ENCODE measurements around the gene EYS.

The EYS gene

DNA sequence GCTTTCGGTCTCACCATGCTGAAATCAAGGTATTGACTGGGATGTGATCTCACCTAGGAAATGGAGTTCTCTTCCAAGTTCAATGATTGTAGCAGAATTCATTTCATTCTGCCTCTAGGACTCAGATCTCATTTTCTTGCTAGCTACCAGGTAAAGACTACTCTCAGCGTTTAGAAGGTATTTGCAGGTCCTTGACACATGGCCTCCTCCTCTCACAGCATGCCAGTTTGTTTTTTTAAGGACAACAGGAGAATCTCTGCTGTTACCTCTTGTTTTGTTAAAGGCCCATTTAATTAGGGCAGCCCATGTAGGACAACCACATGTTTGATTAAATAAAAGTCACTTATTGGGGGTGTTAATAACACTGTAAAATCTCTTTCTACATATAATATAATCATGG, 757.8 kb downstream of the EYS start:
- DNase-seq (ENCODE audit: low read depth), result no peak
- TF ChIP-seq, protein P1, sequence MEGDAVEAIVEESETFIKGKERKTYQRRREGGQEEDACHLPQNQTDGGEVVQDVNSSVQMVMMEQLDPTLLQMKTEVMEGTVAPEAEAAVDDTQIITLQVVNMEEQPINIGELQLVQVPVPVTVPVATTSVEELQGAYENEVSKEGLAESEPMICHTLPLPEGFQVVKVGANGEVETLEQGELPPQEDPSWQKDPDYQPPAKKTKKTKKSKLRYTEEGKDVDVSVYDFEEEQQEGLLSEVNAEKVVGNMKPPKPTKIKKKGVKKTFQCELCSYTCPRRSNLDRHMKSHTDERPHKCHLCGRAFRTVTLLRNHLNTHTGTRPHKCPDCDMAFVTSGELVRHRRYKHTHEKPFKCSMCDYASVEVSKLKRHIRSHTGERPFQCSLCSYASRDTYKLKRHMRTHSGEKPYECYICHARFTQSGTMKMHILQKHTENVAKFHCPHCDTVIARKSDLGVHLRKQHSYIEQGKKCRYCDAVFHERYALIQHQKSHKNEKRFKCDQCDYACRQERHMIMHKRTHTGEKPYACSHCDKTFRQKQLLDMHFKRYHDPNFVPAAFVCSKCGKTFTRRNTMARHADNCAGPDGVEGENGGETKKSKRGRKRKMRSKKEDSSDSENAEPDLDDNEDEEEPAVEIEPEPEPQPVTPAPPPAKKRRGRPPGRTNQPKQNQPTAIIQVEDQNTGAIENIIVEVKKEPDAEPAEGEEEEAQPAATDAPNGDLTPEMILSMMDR (IDR thresholded peaks at IDR 0.05; ENCODE audit: control insufficient read depth, extremely low read depth, insufficient read depth), result no peak
- H3K4me3 ChIP-seq (ENCODE audit: low read depth, low read length), result no peak overlapping the region

DNA sequence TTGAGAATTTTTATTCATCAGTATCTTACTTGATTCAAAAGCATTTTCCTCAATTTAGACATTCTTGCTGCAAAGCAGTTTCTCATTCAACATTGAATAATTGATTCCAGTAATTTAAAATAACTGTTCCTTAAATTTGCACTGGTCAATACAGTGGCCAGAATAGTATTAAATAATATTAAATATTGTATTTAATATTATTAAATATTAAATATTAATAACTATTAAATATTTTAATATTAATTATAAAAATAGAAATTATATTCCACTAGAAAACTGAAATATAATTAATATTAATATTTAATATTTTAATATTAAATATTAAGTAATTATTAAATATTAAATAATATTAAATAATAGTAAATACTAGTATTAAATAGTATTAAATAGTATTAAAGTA, 758.8 kb downstream of the EYS start:
- no peak overlapping the region for H3K4me3 ChIP-seq (ENCODE audit: low read depth, low read length)
- DNase-seq (ENCODE audit: low read depth), result no peak
- TF ChIP-seq, protein P1 (IDR thresholded peaks at IDR 0.05; ENCODE audit: control insufficient read depth, extremely low read depth, insufficient read depth), result no peak

DNA sequence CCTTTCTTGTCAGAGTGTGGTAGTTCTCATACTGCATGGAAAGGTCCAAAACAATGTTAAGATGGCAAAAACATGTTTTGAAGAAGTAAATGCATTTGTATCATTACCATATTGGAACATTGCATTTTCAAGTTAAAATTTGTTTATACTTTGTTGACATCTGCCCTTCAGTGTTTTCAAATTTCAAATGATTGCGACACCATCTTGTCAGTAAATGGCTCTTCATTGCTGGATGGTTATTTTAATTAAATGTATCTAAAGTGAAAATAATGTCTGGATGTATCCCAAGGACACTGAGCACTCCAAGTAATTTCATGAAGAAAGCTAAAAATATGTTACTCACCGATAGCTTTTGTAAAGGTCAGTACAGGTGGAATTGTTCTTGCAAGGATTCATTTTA, 761.6 kb downstream of the EYS start:
- no peak overlapping the region for H3K4me3 ChIP-seq (ENCODE audit: low read depth, low read length)

DNA sequence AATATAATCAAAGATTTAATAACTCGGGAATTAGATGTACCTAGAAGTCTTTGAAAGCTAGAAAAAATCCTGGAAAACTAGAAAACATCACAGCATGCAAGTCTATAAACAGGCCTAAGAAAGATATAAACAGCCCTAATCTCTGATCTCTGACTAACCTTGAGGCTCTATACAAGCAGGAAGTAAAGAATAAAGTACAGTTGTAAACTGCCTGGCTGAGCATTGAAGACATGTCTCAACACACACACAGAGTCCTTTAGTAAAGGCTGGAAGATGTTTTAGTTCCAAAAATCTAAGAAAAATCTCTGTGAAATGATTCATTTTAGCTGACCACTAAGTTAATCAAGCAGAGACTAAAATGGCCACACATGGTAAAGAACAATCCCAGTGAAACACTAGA, 774.5 kb downstream of the EYS start:
- TF ChIP-seq, protein P1 (IDR thresholded peaks at IDR 0.05; ENCODE audit: control insufficient read depth, extremely low read depth, insufficient read depth), result no peak
- no peak overlapping the region for H3K4me3 ChIP-seq (ENCODE audit: low read depth, low read length)
- peak; percentile 14 for DNase-seq (ENCODE audit: low read depth)

More for the DNA sequence above, 761.6 kb downstream of the EYS start:
- no peak for DNase-seq (ENCODE audit: low read depth)
- TF ChIP-seq, protein P1 (IDR thresholded peaks at IDR 0.05; ENCODE audit: control insufficient read depth, extremely low read depth, insufficient read depth), result no peak

DNA sequence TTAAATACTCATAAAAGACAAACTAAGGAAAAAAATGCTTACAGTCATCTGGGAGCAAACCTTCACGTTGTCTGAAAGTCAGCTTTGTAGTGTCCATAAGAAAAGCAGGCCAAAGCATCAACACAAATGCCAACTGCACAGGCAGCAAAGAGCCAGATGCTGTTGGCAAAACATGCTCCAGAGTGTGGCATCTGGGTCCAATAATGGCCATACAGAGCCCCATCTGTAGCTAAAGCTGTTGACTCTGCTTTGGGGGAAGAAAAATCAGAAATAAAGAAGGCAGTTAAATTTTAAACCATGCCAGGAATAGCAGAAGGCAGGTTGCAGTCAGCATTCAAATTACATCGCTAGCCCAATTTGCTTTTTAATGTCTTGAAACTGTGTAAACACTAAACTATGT, 776.3 kb downstream of the EYS start:
- DNase-seq (ENCODE audit: low read depth), result no peak
- H3K4me3 ChIP-seq (ENCODE audit: low read depth, low read length), result no peak overlapping the region
- TF ChIP-seq, protein P1 (IDR thresholded peaks at IDR 0.05; ENCODE audit: control insufficient read depth, extremely low read depth, insufficient read depth), result no peak

DNA sequence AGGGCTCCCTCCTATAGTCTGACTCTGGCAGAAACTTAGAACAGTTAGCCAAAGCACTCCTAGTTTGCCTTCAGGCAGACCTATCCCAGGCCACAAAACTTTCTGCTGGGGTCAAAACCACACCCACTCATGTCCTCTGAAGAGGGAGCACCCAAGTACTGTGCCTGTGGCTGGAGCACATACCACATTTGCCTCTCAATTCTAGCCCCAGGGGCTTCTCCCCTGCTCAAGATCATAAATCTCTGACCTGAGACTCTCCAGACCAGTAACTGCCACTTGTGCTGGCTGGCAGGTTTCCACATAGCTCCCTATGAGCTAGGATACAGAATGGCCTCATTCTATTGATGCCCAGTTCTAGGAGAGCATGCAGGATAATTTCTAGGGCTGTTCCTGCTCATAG, 781.0 kb downstream of the EYS start:
- no peak for DNase-seq (ENCODE audit: low read depth)
- TF ChIP-seq, protein P1 (IDR thresholded peaks at IDR 0.05; ENCODE audit: control insufficient read depth, extremely low read depth, insufficient read depth), result no peak
- H3K4me3 ChIP-seq (ENCODE audit: low read depth, low read length), result no peak overlapping the region

DNA sequence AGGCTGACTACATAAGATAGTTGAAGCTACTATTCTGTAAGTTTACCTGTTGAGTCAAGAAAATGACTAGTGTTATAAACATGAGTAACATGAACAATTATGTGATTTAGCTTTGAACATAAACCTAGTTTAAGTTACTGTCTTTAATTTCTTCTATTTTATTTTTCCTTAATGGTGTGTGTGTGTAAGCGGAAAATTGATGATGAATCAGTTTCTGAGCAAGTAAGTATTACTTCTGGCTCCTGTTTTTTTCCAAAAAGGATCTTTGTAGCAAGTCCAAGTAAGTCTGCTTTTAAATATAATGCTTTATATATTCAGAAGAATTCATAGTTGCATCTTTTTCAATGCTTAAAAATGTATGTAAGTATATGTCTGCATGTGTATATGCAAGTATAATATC, 786.8 kb downstream of the EYS start:
- no peak for DNase-seq (ENCODE audit: low read depth)
- TF ChIP-seq, protein P1 (IDR thresholded peaks at IDR 0.05; ENCODE audit: control insufficient read depth, extremely low read depth, insufficient read depth), result no peak
- H3K4me3 ChIP-seq (ENCODE audit: low read depth, low read length), result no peak overlapping the region

All from LNCaP clone FGC (cell line).